Measurements from ENCODE around the gene MELTF.

Gene MELTF

DNA sequence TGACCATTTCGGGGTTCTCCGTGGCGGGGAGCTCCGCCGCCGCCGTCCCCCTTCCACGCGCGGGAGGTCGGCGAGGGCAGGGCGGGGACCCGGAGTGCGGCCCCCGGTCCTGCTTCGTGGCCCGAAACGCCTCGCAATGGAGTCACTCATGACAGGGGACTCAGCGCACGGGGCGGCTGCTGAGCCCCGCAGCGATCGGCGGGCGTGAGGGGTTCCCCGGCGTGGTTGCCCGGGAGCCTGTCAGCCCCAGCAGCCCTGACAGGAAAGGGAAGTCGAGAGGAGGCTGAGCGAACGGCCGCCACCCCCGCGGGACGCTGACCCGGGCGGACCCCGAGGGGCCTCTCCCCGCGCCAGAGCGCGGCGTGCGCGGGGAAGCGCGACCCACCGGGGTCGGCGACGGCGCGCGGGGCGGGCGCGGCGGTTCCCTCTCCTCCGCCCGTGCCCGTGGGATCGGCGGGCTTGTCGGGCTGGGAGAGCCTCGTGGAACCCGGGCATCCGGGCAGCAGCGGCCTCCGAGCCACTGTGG, 60.4 kb downstream of the MELTF start:
- DNase-seq (ENCODE audit: low spot score) = peak; percentile 43

DNA sequence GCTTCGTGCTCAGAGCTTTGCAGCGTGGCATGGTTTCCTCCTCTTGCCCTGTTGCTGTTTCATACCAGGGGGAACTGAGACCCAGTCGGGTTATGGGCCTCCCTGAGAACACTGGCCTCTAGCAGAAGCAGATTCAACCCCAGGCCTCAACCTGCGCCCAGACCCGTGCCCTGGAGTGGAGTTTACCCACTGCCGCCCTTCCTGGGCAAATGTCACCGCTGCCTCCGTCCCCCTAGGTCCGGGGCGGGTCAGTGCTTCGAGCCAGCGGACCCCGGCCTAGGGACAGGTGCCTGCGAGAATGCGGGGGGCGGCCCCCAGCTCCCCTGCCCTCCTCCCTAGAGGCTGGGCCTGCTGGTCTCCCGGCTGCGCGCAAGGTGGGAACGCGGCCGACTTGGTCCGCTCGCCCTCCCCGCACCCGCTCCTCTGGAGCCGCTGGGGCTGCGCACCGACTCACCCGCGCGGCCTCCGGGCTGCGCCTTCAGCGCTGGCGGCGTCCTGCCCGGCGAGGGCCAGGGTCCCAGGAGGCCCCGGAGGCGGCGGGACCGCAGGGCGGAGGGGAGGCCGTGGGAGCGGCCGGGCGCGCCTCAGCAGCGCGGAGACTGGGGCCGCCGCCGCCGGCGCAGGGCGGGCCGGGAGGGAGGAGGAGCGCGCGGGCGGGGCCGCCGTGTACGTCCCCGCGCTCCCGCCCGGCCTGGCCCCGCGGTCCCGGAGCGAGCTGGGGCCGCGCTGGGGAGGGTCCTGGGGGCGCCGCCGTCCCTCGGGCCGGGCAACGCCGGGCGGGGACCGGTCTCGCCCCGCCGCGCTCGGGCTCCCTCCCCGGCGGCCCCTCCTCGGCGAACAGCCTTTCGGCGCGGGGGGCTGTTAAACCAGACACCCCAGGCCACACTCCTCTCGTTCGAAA, 61.1 kb downstream of the MELTF start, which contains the start of gene PIGZ:
Gene PIGZ (minus strand): TSS at position 601 of the 901 bp plus-strand sequence. CDS start 16,802 bp downstream, outside the sequence.
- DNase-seq (ENCODE audit: low spot score) = peak; percentile 44
- CTCF ChIA-PET = interaction anchor here (0.6 kb wide), 1 partner anchor 62 kb away, joined by 3 read pairs; no protein-coding TSS in a partner anchor
- TF ChIP-seq, protein P1, sequence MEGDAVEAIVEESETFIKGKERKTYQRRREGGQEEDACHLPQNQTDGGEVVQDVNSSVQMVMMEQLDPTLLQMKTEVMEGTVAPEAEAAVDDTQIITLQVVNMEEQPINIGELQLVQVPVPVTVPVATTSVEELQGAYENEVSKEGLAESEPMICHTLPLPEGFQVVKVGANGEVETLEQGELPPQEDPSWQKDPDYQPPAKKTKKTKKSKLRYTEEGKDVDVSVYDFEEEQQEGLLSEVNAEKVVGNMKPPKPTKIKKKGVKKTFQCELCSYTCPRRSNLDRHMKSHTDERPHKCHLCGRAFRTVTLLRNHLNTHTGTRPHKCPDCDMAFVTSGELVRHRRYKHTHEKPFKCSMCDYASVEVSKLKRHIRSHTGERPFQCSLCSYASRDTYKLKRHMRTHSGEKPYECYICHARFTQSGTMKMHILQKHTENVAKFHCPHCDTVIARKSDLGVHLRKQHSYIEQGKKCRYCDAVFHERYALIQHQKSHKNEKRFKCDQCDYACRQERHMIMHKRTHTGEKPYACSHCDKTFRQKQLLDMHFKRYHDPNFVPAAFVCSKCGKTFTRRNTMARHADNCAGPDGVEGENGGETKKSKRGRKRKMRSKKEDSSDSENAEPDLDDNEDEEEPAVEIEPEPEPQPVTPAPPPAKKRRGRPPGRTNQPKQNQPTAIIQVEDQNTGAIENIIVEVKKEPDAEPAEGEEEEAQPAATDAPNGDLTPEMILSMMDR (conservative IDR thresholded peaks at IDR 0.05; ENCODE audit: low read depth) = no peak
- POLR2A ChIA-PET (ENCODE audit: low non-redundant PET) = no interaction called here
- peak within 1 kb of the TSS; percentile 80 for H3K27ac ChIP-seq

More for the DNA sequence above, 60.4 kb downstream of the MELTF start:
- H3K27ac ChIP-seq = peak overlapping the region; percentile 80
- POLR2A ChIA-PET (ENCODE audit: low non-redundant PET) = no interaction called here
- CTCF ChIA-PET = interaction anchor here (0.5 to 2.2 kb wide), 8 partner anchors 10 to 360 kb away, joined by 3 to 7 read pairs (median 4); no protein-coding TSS in a partner anchor
- TF ChIP-seq, protein P1 (conservative IDR thresholded peaks at IDR 0.05; ENCODE audit: low read depth) = no peak

DNA sequence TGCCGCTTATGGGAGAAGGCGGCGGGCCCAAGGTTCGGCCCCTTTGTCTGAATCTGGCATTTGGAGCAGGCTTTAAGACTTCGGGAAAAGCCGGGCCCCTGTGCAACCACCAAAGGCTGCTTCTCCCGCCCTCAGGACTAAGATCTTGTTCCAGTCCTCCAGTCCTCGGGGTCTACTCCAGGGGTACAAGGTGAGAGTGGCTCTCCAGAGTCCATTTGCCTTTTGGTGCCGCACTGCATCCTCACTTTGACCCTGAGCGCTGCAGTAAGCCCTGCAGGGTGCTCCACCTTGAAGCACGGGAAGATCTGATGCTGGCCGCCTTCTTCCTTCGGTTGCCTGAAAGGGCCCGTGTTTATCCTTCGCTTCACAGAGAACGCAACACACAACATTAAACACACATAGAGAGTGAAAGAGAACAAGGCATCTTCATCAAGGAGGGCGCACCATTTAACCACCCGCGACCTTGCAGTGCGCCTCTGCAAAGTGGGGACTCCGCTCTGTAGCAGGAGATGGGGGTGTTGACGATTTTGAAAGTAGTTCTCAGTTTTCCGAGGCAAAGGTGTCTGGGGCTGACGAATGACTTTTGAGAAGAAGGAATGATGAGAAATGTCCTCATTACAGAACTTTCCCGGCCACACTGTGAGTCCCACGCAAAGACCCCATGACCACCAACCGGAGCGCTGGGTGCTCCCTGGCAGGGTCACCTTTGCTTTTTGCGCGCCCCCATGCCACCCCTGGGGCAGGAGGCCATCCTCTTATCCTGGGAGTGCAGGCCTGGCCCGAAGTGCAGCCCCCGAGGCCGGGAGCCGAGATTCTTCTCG, 62.0 kb downstream of the MELTF start:
- ChIA-PET CTCF (interaction anchor here (0.6 kb wide), 1 partner anchor 62 kb away, joined by 3 read pairs; no protein-coding TSS in a partner anchor), POLR2A (ENCODE audit: low non-redundant PET) (no interaction called here)
- TF ChIP-seq, protein P1 (conservative IDR thresholded peaks at IDR 0.05; ENCODE audit: low read depth) = no peak
- no peak for DNase-seq (ENCODE audit: low spot score)
- H3K27ac ChIP-seq = peak overlapping the region; percentile 80

DNA sequence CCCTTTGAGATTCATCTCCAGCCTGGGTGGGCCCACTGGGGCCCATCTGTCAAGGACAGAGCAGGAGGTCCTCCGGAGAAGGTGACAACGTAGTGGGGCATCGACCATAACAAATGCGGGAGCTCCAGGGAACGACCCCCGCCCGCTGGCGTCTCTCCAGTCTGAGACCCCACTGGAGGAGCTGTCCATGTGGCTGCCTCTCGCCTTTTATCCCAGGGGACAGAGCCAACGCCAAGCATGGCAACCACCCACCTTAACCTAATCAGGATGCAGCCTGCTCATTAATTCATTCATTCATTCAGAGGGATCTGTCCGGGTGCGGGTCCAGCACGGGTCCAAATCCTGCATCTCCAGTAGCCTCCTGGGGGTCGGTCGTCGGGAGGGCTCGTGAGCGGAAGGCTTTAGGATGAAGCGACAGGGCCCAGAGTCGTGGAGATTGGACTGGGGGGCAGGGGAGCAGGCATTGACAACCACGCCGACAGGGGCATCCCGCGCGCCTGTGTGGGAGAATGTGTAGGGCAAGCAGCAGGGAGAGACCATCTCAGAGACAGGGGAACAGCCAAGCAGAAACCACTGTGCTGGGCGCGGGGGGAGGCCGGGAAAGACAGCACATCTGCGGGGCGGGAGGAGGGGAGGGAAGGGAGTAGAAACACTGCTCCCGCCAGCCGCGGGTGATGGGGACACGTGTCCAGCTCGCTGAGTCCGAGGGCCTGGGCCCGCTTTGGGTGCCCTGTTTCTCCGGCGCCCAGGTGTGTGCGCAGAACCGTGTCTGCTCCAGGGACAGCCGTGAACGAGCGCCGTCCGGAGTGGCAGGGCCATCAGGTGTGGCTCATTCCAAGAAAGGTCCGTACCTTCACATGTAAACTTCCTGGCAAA, 62.9 kb downstream of the MELTF start:
- DNase-seq (ENCODE audit: low spot score) = no peak
- H3K27ac ChIP-seq = no peak overlapping the region
- TF ChIP-seq, protein P1 (conservative IDR thresholded peaks at IDR 0.05; ENCODE audit: low read depth) = no peak
- ChIA-PET CTCF (interaction anchor here (0.6 kb wide), 1 partner anchor 78 kb away, joined by 3 read pairs; no protein-coding TSS in a partner anchor), POLR2A (ENCODE audit: low non-redundant PET) (no interaction called here)

DNA sequence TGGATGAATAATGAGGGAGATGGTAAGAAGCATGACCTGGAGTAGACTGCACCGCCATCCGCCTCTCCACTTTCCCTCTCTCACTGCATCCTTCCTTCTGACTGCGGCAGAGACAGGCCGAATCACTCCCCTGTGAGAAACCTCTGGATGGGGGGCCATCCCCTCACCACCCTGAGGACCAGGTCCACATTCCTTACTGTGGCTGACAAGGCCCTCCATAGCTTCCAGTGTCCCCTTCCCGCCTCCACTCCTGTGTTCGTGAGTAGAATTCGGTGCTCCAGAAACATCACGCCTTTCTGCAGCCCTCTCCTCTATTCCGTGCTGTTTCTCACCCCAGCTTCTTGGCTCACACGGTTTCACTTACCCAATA, 63.8 kb downstream of the MELTF start:
- H3K27ac ChIP-seq = no peak overlapping the region
- no peak for DNase-seq (ENCODE audit: low spot score)
- TF ChIP-seq, protein P1 (conservative IDR thresholded peaks at IDR 0.05; ENCODE audit: low read depth) = no peak
- CTCF ChIA-PET = interaction anchor here (0.8 kb wide), 1 partner anchor 34 kb away, joined by 3 read pairs; no protein-coding TSS in a partner anchor
- POLR2A ChIA-PET (ENCODE audit: low non-redundant PET) = no interaction called here

Measured in RWPE1 (cell line).